SK-N-SH treated with all-trans-retinoic acid at 6 μM for 48 hours (cell line): Measurements from ENCODE around the gene DOCK2.

ENCODE experiments used
- ATAC-seq: fragments of 200-7000 bp; cut with Tn5 transposase; 3 replicates; pipeline ENCODE4 v1.9.1; 2020; ENCODE audit warnings: mild to moderate bottlenecking, moderate library complexity
- ARNTL ChIP-seq: fragments of 450-650 bp; formaldehyde crosslinking; IDR thresholded peaks from 2 replicates; pipeline ENCODE4 v1.5.0; 2020; ENCODE audit warnings: low read depth, mild to moderate bottlenecking, moderate library complexity, borderline replicate concordance
- CREB5 ChIP-seq: fragments of 250-450 bp; sonication (Bioruptor Pico); IDR thresholded peaks from 2 replicates; pipeline ENCODE4 v1.5.1; 2020; ENCODE audit warnings: low read depth, mild to moderate bottlenecking, moderate library complexity
- CSDC2 ChIP-seq: fragments of 250-450 bp; sonication (Bioruptor Pico); IDR thresholded peaks from 2 replicates; pipeline ENCODE4 v1.5.0; 2020; ENCODE audit warnings: mild to moderate bottlenecking, moderate library complexity
- CSRNP3 ChIP-seq: fragments of 250-450 bp; sonication (Bioruptor Pico); IDR thresholded peaks from 2 replicates; pipeline ENCODE4 v1.5.1; 2021; ENCODE audit warnings: mild to moderate bottlenecking, moderate library complexity
- ESRRG ChIP-seq: fragments of 250-450 bp; sonication (Bioruptor Pico); IDR thresholded peaks from 2 replicates; pipeline ENCODE4 v1.6.1; 2021; ENCODE audit warnings: mild to moderate bottlenecking
- GLIS3 ChIP-seq: fragments of 250-450 bp; sonication (Bioruptor Pico); IDR thresholded peaks from 2 replicates; pipeline ENCODE4 v1.5.0; 2020; ENCODE audit warnings: mild to moderate bottlenecking, moderate library complexity
- ISL1 ChIP-seq: fragments of 250-450 bp; sonication (Bioruptor Pico); IDR thresholded peaks from 2 replicates; pipeline ENCODE4 v2.1.2; 2022; ENCODE audit warnings: mild to moderate bottlenecking, moderate library complexity
- OSR1 ChIP-seq: fragments of 250-450 bp; sonication (Bioruptor Pico); IDR thresholded peaks from 2 replicates; pipeline ENCODE4 v1.8.0; 2022; ENCODE audit warnings: moderate library complexity, mild to moderate bottlenecking, inconsistent platforms
- PATZ1 ChIP-seq: fragments of 250-450 bp; sonication (Bioruptor Pico); IDR thresholded peaks from 2 replicates; pipeline ENCODE4 v1.8.0; 2020; ENCODE audit warnings: mild to moderate bottlenecking, moderate library complexity, borderline replicate concordance
- POU6F1 ChIP-seq: fragments of 250-450 bp; sonication (Bioruptor Pico); IDR thresholded peaks from 2 replicates; pipeline ENCODE4 v1.8.0; 2021; ENCODE audit warnings: low read depth, mild to moderate bottlenecking, moderate library complexity, borderline replicate concordance
- SNAI2 ChIP-seq: fragments of 250-450 bp; sonication (Bioruptor Pico); IDR thresholded peaks from 2 replicates; pipeline ENCODE4 v1.5.0; 2020; ENCODE audit warnings: mild to moderate bottlenecking, moderate library complexity
- TCF4 ChIP-seq: fragments of 250-450 bp; sonication (Bioruptor Pico); IDR thresholded peaks from 2 replicates; pipeline ENCODE4 v1.8.0; 2021; ENCODE audit warnings: mild to moderate bottlenecking, moderate library complexity, borderline replicate concordance
- TSHZ2 ChIP-seq: fragments of 250-450 bp; sonication (Bioruptor Pico); IDR thresholded peaks from 2 replicates; pipeline ENCODE4 v1.5.0; 2020; ENCODE audit warnings: mild to moderate bottlenecking, moderate library complexity
- ZFP3 ChIP-seq: fragments of 250-450 bp; sonication (Bioruptor Pico); IDR thresholded peaks from 2 replicates; pipeline ENCODE4 v1.5.0; 2020; ENCODE audit warnings: mild to moderate bottlenecking, moderate library complexity
- ZFP30 ChIP-seq: fragments of 450-650 bp; formaldehyde crosslinking; IDR thresholded peaks from 2 replicates; pipeline ENCODE4 v1.5.0; 2022; ENCODE audit warnings: mild to moderate bottlenecking, moderate library complexity
- ZNF565 ChIP-seq: fragments of 450-650 bp; formaldehyde crosslinking; conservative IDR thresholded peaks from 2 replicates; pipeline ENCODE4 v1.5.0; 2020; ENCODE audit warnings: low read depth, mild to moderate bottlenecking, moderate library complexity
- ZNF70 ChIP-seq: fragments of 450-650 bp; formaldehyde crosslinking; IDR thresholded peaks from 2 replicates; pipeline ENCODE4 v1.5.0; 2020; ENCODE audit warnings: mild to moderate bottlenecking, moderate library complexity
- ZNF8 ChIP-seq: fragments of 450-650 bp; formaldehyde crosslinking; IDR thresholded peaks from 2 replicates; pipeline ENCODE4 v1.5.0; 2020; ENCODE audit warnings: mild to moderate bottlenecking, moderate library complexity

DOCK2 gene

GRCh38 chr5:169803077-169803981, 166.3 kb downstream of the DOCK2 start:
- peak; percentile 83 for ATAC-seq
- TF ChIP-seq ISL1 (CRISPR knock-in tag) (peak; percentile 86), PATZ1 (CRISPR knock-in tag) (peak; percentile 71; the same call in 1 of the 2 replicates), CREB5 (CRISPR knock-in tag) (peak; percentile 68; the same call in 1 of the 2 replicates), SNAI2 (CRISPR knock-in tag) (peak; percentile 53; the same call in 1 of the 2 replicates), GLIS3 (CRISPR knock-in tag) (no peak), ZFP3 (peak; percentile 69; the same call in 1 of the 2 replicates), TCF4 (CRISPR knock-in tag) (peak; percentile 83), OSR1 (CRISPR knock-in tag) (no peak), CSRNP3 (CRISPR knock-in tag) (peak; percentile 68; the same call in 1 of the 2 replicates), TSHZ2 (CRISPR knock-in tag) (peak; percentile 74; the same call in 1 of the 2 replicates), ZFP30 (CRISPR knock-in tag) (no peak)

- no peak for TF ChIP-seq TCF4 (CRISPR knock-in tag)
- no peak for ATAC-seq
Measured at GRCh38 chr5:169804861-169805260, 167.8 kb downstream of the DOCK2 start.

GRCh38 chr5:169805527-169805934, 168.5 kb downstream of the DOCK2 start:
- TF ChIP-seq PATZ1 (CRISPR knock-in tag) = no peak
- no peak for TF ChIP-seq ZNF565 (CRISPR knock-in tag)
- TF ChIP-seq ZNF70 (CRISPR knock-in tag) = no peak
- TF ChIP-seq CREB5 (CRISPR knock-in tag) = no peak
- no peak for TF ChIP-seq ARNTL (CRISPR knock-in tag)
- no peak for TF ChIP-seq ZNF8 (CRISPR knock-in tag)
- TF ChIP-seq ZFP3 = no peak
- TF ChIP-seq TCF4 (CRISPR knock-in tag) = no peak
- no peak for TF ChIP-seq GLIS3 (CRISPR knock-in tag)
- TF ChIP-seq CSDC2 = no peak
- no peak for TF ChIP-seq ESRRG (CRISPR knock-in tag)
- TF ChIP-seq TSHZ2 (CRISPR knock-in tag) = no peak
- no peak for TF ChIP-seq POU6F1
- no peak for TF ChIP-seq OSR1 (CRISPR knock-in tag)
- no peak for ATAC-seq
